Epidermal melanocyte (primary cell): ENCODE results near the gene TNXB.

Source experiments
- DNase-seq: peaks from one replicate; pipeline ENCODE4 v3.0.0; 2011; ENCODE audit warnings: low spot score; ENCODE audit not compliant: insufficient read length

The TNXB gene, protein sequence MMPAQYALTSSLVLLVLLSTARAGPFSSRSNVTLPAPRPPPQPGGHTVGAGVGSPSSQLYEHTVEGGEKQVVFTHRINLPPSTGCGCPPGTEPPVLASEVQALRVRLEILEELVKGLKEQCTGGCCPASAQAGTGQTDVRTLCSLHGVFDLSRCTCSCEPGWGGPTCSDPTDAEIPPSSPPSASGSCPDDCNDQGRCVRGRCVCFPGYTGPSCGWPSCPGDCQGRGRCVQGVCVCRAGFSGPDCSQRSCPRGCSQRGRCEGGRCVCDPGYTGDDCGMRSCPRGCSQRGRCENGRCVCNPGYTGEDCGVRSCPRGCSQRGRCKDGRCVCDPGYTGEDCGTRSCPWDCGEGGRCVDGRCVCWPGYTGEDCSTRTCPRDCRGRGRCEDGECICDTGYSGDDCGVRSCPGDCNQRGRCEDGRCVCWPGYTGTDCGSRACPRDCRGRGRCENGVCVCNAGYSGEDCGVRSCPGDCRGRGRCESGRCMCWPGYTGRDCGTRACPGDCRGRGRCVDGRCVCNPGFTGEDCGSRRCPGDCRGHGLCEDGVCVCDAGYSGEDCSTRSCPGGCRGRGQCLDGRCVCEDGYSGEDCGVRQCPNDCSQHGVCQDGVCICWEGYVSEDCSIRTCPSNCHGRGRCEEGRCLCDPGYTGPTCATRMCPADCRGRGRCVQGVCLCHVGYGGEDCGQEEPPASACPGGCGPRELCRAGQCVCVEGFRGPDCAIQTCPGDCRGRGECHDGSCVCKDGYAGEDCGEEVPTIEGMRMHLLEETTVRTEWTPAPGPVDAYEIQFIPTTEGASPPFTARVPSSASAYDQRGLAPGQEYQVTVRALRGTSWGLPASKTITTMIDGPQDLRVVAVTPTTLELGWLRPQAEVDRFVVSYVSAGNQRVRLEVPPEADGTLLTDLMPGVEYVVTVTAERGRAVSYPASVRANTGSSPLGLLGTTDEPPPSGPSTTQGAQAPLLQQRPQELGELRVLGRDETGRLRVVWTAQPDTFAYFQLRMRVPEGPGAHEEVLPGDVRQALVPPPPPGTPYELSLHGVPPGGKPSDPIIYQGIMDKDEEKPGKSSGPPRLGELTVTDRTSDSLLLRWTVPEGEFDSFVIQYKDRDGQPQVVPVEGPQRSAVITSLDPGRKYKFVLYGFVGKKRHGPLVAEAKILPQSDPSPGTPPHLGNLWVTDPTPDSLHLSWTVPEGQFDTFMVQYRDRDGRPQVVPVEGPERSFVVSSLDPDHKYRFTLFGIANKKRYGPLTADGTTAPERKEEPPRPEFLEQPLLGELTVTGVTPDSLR (N-terminal part only)

DNA sequence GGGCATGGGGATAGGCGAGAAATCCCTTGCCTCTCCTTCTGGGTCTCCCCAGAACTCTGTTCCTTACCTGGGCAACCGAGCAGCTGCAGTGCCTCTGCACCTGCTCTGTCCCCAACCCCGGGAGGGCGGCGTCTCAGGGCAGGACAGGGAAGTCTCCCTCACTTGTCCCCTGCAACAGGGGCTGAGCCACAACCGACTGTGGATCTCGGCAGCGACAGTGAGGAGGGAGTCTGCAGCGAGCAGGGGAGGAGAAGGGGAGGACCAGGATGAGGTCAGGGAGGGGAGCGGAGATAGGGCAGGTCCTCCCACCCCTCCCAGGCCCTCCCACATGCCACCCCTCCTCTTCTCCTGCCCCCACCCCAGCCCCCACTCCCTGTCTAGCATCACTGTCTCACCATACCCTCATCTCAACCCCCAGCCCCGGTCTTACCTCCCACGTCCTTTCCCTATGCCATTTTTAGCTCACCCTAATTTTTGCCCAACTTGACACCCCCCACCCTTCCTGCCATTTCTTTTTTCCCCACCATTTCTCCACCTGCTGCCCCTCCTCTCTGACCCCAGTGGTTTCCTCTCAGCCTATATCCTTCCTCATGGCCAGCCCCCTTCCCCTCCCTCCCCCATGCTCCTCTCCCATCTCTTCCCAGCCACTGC, at the start of gene TNXB:
TNXB (minus strand) TSS at position 225 of the 651 bp plus-strand sequence. CDS start 11,140 bp downstream, outside the sequence.
- no peak for DNase-seq

DNA sequence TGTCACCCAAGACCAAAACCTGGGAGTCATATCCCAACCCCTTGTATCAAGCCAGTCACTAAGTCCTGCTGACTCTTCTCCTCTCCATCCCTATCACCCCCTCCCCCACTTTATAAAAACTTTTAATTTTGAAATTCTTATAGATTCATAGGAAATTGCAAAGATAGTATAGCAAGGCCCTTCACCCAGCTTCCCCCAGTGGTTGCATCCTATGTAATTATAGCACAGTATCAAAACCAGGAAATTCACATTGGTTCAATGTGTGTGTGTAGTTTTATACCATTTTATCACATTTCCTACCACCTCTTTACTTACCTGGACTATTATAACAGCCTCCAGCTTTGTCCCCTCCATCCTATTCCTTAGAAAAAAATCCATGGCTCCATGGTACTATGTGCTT, 48.9 kb upstream of the TNXB start:
- no peak for DNase-seq

DNA sequence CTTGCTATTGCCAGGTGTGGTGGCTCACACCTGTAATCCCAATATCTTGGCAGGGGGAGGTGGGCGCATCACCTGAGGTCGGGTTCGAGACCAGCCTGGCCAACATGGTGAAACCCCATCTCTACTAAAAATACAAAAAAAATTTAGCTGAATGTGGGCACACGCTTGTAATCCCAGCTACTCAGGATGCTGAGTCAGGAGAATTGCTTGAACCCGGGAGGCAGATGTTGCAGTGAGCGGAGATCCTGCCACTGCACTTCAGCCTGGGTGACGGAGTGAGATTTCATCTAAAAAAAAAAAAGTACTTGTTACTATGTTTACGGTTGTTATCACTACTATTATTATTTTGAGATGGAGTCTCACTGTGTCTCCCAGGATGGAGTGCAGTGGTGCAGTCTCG, 47.8 kb upstream of the TNXB start:
- DNase-seq = no peak

DNA sequence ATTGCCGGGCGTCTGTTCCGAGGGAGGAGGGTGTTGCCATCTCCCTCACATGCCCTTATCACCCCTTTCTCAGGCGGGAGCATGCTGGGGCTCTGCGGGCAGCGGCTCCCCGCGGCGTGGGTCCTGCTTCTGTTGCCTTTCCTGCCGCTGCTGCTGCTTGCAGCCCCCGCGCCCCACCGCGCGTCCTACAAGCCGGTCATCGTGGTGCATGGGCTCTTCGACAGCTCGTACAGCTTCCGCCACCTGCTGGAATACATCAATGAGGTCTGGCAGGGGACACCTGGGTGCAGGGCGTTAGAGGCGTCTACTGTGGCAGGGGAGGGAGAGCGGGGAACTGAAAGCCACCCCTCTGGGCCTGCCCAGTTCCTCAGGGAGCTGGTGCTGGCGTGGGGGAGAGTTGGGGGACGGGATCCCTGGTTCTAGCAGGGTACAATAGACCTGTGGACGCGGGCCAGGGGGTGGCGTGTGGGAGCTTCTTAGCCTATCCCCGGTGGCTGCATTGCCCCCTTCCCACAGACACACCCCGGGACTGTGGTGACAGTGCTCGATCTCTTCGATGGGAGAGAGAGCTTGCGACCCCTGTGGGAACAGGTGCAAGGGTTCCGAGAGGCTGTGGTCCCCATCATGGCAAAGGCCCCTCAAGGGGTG, 45.5 kb upstream of the TNXB start:
- no peak for DNase-seq

DNA sequence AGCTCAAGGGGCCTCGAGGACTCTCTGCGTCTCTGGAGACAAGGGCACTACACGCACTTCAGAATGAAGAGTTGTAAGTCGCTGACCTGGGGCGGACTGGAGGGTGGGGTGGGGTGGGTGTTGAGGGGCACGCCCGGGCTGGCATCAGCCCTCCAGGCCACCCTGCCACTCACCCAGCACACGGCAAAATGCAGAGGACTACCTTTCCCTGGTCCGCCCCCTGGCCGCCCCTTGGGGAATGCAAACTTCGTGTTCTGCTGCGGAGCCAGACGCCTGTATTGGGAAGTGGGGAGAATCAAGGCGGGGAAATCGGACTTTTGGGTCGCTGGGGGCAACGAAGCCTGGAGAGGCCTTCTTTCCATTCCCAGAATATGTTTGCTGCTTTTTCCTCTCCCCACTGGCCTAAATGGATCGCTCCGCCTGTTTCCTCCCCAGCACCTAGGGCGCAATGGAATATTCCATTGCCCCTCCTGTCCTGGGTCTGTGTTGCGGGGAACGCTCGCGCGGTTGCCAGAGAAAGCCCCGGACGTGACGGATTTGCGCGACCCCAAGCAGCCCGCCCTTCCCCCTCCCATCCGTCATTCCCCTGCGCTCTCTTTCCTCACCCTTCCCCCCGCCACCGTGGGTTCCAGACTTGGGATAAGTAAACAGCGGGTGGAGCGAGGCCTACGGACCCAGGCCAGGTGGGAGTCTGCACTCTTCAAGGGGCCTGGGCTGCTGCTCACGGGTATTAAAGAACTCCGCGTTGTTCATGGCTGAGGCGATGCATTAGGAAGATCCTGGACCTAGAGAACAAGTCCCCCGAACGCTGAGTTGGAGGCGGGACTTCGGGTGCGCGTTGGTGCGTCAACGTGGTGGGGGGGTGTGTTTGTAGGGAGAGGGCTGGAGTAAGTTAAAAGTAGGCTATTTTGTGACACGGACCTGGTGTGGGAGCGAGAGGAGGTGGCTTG, 44.7 kb upstream of the TNXB start, which contains the start of gene PPT2:
PPT2 (plus strand) TSS at position 578 of the 950 bp plus-strand sequence. CDS start 454 bp downstream, outside the sequence.
- DNase-seq = peak; percentile 81

DNA sequence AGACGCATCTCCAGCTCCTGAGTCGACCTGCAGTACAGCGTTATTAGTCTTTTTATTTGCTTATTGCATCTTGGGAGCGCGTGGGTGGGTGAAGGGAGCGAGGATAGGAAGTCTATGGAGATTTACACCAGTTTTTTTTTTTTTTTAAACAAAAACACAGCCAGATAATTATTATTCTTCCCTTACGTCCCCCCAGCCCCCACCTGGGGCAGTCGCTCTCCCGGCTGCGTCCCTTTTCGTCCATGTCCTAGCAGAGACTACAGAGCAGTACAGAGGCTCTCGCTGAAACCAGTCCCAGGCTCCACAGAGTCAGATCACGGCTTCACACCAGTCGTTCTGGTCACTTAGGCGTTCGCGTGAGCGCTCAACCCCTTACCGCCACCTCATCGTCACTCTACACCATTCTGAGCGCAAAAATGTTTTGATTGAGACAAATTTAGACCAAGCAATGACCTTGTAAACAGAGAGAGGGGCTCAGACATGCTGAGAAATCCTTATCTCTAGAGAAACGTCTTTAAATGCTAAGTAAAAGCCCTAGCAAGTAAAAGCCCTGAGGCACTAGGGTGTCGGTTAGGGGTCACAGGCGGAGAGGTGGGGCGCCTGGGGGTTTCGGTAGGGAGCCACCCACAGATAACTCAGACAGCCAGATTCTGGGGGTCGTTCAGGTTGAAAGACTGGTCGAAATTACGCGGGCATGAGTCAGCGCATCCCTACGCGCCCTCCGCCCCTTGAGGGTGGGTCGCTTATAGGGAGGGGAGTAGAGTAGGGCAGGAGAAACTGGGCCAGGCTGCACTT, 43.8 kb upstream of the TNXB start:
- DNase-seq = no peak

DNA sequence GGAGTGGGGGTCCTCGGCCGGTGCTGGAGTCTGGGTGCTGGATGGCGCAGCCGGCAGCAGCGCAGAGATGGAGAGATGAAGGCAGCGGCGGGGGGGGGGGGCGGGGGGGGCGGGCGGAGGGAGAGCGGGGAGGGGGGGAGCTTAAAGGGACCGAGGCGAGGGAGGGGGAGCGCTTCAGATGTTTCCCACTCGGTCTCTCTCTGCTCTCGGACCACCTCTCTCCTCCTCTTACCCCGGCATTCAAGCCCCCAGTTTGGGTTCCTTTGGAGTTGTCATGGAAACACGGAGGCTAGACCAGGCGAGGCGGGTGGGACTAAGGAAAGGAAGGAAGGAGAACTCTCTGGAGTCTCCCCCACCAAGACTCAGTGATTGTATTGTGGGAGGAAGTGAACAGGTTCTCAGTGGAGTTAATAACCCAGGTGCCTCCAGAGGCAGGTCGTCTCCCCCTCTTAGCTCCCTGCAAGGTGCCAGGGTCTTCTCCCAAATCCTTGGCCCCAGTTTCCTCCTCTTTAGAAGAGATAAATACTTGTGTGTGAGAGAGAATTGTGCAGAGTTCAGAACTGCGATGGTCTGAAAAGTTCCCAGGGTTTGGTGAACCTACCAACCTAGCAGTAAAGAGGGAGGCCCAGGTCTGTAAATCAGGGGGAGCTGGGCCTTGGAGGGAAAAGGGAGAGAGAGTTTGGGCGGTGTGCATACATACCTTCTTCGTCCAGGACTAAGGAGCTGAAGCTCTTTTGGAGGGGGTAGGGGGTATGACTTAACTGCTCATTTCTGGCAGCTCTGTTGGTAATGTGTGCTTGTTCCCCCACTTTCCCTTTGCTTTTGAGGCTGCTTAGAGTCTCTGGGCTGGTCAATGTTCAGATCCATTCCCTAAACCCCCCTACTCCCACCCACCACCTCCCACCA, 43.0 kb upstream of the TNXB start, which contains the start of gene PRRT1:
PRRT1 (minus strand) TSS at position 77 of the 906 bp plus-strand sequence. CDS start 112 bp downstream, outside the sequence.
- DNase-seq = no peak

DNA sequence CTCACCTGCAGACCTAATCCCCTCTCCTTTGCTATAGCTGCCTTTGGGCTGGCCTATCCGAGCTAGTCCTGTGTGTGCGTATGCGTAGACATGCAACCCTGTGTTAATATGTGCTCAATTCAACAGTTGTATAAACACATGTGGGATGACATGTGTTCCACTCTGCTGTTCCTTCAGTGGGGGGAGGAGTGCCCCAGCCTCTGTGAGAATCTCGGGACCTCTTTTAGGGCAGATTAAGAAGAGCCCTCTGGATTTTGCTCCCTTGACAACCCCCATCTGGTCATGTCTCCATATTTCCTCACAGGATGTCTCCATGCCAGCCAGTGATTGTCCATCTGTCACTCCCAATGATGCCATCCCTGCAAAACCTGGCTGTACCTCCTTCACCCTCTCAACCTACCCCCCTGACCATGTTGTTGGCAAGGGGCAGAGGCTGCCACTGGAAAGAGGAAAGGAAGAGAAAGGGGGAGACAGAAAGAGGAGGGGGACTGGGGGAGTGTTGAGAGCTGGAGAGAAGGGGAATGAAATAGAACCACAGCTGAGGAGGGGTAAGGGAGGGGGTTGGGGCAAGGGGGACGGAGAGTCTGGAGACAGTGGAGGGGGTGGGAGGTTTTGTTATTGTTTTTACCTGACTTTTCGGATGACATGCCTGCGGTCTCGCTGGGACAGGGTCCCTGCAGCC, 42.2 kb upstream of the TNXB start:
- no peak for DNase-seq

DNA sequence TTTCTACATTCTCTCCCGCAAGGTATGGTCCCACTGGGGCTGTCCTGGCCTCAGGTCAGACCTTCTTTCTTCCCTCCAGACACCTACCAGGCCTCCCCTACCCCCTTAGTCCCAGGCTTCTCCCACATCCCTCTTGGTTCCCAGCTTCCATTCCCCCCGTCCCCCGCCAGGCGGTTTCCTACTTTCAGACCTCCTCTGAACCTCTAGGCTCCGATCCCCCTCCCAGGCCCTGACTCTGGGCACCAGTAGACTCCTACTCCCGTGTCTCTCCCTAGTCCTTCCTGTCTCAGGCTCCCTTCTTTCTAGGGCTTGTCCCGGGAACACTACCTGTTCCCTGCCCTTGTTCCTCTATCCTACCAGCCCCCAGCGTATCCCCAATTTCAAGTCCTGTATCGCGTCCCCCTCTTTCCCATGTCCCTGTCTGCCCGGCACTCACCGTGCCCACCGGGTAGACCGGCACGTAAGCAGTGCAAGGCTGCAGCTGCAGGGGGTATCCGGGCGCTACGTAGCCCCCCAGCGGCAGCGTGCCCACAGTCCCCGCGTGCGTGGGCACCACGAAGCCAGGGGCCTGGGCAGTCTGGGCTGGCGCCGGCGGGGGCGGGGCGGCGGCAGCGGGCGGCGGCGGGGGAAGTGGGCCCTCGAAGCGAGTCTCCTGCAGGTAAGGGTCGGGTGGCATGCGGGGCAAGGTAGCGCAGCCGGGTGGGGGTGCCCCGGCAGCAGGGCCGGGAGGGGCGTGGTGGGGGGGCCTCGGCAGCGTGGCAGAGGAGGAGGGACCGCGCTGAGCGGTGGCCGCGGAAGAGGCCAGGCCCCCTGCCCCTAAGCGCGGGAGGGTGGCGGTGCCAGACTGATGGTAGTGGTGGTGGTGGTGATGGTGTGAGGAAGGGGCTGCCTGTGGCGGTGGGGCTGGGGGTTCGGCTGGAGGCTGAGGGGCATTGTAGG, 41.1 kb upstream of the TNXB start:
- DNase-seq = no peak

DNA sequence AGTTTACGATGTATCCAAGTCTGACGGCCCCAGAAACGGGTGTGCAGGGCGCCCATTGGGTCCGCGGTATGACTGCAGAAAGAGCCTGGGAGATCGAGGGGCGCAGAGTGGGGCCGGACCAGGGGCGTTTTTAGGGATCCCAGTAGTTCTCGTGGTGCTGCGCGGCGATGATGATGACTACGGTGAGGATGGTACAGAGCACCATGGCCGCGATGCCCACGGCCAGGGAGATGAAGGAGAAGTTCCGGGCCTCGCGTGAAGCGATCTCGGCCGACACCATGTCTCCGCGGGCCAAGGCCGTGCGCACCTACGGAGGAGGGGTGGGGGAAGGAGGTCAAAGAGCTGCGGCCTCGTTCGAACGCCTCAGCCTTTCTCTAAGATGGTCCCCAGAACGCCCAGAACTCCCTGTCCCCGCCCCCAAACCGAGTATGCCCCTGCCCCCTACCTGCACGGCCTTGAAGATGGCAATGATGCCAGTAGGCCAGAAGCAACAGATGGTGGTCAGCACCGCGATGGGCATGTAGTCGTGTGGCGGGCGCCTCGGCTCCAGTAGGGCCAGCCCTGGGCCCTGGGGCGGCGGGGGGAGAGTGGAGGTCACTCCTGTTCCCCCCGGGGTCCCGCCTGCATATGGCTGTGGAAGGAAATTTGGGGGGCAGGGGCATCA, 40.1 kb upstream of the TNXB start:
- no peak for DNase-seq

DNA sequence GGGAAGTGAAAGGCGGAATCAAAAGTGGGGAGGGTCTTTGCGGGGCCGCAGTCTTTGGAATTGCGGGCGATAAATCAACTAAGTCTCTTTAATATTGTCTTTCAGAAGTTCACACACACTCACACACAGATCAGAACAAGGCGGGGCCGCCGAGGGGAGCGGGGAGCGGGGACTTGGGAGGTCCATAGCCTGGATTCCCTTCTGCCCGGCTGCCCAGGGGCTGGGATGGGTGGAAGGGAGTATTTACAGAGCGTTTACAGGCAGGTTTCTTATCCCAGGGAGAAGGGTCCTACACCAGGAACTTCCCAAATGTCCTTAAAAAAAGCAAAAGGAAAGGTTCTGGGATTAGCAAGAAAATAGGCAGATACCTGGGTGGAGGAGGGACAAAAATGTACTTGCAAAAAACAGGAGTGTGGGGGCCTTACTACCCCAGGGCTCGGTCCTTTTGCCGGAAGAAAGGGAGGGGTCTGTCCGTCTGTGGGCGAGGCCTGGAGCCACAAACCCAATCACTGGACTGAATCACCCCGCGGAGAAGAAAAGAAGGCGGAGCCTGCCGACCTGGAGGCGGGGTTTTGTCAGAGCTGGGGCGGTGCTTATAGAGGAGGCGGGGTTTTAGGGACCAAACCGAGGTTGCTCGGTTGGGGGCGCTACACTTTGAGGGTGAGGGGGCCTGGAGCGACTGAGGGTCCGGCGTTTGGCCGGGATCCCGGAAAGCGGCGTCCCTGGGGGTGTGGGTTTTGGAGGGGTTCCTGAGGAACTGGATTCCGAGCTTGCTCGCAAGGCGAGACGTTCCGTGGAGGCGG, 39.4 kb upstream of the TNXB start:
- DNase-seq = no peak

DNA sequence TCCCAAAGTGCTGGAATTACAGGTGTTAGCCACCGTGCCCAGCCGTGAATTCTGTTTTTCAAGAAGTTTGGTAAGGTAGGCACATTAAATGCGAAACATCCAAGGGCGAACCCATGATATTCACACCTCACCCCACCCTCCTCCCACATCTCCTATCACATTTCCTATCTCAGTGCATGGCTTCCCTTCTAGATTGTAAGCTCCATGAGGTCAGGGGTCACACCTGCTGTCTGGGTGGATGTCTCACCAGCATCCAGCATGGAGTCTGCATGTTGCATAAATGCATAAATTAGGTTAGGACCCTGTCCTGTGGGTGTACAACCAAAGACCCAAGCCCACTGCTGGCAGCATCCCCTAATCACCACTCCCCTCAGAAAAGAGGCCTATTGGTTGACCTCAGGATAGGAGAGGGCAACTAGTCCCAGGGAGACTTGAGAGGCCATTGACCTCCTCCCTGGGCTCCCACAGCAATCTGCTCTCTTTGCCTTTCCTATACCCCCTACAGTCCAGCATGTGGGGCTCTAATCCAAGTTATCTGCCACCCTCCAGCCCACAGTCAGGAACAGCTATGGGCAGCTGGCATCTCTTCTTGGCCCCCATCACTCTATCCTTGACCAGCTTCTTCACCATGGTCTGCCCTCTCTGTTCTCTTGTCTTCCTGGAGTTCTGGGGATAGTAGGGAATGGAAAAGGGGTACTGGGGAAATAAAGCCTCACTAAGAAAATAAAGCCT, 38.4 kb upstream of the TNXB start:
- DNase-seq = no peak

DNA sequence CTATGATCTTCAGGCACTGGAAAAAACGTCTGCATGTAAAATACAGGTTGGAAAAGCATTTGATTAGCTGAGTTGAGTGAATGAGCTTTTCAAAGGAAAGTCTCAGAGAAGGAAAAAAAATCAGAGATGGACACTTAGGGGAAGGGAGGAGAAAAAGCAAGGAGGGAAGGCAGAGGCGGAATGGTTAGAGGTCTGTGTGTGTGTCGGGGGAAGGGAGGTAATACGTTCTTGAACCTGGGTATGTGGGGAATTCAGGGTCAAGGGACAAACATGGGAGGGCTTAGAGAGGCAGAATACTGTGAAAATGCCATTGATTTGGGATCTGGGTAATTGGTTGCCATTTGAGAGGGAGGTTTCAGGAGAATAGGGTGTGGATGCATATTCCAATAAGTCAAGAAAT, 37.5 kb upstream of the TNXB start:
- DNase-seq = no peak

DNA sequence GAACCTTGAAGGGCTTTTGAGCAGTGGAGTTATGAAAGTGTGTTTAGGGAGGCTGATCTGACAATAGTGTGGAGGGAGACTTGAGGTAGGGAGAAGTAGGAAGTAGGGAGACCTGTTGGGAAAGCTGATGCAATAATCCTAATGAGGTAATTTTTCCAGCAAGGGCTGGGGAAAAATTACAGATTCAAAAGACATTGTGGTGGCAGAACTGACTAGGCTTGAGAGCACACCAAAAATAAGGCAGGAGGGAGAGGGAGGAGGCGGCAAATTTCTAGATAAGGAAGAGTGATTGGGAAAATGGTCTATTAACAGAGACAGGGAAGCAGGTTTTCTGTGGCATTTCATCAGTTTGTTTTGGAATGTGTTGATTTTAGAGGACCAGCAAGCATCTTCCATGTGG, 37.1 kb upstream of the TNXB start:
- DNase-seq = no peak
